Stimulated activated CD4-positive, alpha-beta T cell treated with anti-CD3 and anti-CD28 coated beads, Interleukin-1b, Interleukin-23, amount 100 ng/mL, for 24 hours (primary cell): Measurements from ENCODE around the gene SLC19A1.
"Not testable (repeated sequence)": the region's sequence is repeated elsewhere in the genome, so short reads cannot be mapped to it uniquely, and the experiment has no call there.

Experiments used
- DNase-seq, 4 experiments: peaks; one replicate each; pipeline ENCODE4 v3.0.0-alpha.2; 2020; ENCODE audit warnings: low read depth in 4 of 4, low spot score in 1 of 4

Gene SLC19A1

DNA sequence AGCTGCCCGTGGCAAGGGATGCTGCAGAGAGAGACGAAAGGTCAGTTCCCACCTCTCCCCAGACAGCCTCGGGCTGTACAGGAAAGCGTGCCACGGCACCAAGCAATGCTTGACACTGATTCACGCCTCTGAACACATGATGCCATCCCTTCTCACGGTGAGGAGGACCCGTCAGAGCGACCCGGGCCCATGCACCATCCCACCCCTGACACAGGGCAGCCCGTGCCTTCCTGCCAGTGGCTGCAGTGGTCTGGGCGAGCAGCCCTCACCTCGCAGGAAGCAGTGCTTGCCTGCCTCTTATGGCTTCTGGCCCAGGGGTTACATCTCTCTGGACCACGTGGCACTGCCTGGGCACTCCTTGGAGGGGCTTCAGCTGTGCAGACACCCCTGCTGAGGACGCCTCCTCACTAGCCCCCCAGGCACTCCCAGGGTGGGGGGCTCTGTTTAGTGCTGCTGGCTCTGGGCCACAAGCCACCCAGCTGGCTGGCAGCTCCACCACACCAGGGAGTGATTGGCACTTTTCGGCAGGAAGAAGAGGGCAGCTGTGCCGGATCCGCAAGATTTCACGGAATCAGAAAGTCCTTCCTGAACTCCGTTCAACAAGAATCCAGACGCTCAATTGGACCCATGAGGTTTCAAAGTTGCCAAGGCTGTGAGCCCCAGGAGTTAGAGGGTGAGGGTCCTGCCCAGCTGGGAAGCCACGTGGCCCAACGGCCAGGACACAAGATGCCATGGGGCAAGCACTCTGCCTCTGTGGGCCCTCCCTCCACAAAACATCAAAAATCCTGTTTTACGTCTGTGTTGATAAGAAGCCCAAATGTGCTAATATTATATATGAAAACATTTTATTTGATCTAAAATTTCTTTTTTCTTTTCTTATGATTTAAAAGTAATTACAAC is 34.8 kb upstream of the SLC19A1 start:
- no peak for DNase-seq

DNA sequence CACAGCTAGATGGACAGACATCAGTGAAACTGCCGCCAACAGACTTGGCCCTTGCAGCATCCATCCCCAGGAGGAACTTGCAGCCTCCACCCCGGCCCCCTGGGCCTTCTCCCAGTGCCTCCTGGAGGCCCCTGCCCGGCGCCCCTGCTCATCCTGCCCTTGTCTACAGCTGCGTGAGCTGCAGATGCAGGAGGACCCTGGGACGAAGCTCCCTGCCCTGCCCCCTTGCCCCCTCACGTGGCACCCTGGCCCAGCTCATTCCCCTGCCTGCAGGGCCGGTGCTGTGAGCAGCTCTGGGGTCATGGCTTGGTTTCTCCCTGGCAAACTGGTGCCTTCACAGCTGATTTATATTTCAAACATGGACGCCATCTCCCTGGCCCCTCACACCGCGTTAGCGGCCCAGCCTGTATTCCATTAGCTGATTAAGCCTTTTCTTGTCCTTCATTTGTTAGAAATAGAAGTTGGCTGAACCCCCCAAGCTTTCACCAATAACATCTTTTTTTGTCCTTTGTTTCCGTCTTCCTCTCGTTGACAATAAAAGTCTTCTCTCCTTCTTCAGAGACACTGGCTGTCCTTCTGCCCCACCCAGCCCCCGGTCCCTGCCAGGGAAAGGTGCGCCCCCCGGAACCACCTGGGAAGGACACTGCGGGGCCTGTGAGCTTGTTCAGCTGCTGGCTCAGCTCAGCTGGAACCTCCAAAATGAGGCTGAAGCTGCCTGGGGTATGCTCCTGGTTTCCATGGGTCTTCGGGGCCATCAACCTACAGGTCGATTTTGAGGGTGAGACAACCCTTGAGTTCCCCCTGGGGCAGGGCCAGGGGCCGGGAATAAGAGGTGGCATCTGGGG is 34.0 kb upstream of the SLC19A1 start:
- DNase-seq = no peak

DNA sequence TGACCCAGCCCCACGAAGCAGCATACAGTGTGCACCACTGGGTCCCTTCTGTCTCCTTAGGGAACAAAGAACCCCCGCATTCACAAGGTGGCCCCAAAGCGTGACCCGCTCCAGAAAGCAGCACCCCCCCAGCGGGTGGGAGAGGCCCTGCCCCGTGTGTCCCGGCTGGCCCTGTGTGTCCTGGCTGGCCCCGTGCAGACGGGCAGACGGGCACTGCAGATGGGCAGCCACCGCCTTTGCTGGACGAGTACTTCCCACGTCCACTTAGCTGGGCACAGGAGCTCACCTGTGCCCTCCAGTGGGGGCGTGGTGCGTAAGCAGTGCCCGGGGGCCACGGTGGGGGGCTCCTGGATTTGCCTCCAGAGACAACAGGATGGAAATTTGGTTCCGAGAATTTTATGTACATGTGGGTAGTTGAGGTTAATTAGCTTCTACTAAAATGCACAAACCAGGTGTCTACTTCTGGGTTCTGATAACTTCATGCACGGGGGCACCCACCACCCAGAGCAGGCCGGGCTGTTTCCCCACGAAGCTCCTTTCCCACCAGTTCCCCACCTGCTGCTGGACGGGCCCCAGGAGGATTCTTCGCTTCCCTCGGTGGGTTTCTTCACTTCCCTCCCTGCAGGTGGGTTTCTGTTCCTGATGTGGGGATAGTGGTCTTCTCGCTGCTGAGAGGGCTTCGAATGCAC is 33.2 kb upstream of the SLC19A1 start:
- no peak for DNase-seq

DNA sequence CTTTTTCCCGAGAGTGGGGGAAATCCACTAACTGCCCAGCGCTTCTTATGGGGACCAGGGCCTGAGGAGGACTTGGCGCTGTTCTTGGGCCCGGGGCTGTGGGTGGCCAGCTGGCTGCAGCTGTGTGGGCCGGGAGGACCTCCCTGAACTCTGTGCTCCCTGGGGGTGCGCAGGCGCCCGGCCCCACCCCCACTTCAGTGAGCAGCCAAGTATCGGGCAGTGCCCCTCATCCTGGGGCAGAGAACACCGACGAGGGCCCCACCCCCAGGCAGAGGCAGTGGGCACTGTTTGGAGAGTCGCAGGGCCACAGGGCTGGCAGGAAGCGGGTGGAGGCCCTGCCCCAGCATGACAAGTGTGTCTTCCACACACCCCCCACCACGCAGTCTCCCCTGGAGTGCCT is 32.5 kb upstream of the SLC19A1 start:
- DNase-seq = no peak

DNA sequence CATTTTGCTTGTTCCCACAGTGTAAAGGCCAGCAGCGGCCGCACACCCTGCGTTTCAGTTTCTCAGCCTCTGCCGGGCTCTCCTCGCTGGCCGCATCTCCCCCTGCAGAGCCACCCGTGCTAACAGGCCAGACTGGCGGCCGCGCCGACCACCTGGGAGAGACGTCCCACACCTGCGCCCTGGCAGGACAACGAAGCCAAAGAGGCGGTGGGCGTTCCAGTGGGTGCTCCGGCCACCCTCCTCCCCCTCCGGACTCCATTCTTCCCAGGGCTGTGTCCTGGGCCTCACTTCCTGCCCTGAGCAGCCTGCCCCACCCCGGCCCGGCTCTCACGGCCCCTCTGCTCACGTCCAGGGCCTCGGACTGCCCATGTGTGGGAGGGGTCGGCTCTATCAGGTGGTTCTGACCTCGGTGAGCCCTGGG is 31.9 kb upstream of the SLC19A1 start:
- DNase-seq = no peak

DNA sequence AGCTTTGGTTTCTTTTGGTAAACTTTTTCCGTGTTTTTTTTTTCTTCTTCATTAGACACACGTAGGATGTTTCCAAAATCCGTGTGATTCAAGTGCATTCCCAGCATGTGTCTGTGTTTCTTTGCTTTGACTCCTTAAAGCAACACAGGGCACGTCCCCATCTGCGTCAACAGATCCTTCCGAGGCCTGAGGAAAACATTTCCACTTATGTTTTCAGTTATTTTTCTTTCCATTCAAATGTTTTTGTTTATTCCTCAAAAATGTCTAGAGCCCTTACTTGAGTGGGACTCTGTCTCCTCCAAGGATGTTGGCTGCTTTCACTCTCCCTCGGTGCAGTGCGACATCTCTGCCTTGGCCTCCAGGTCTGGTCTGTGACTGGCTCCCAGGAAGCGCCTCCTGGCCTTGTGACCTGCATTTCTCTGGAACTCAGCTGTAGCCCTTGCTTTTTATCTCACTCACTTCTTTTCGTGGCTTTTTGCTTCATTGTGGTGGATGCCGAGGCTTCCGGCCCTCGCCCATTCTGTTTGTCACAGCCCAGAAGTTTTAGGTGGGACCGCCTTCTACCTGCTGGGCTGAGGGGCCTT is 31.3 kb upstream of the SLC19A1 start:
- DNase-seq = no peak

DNA sequence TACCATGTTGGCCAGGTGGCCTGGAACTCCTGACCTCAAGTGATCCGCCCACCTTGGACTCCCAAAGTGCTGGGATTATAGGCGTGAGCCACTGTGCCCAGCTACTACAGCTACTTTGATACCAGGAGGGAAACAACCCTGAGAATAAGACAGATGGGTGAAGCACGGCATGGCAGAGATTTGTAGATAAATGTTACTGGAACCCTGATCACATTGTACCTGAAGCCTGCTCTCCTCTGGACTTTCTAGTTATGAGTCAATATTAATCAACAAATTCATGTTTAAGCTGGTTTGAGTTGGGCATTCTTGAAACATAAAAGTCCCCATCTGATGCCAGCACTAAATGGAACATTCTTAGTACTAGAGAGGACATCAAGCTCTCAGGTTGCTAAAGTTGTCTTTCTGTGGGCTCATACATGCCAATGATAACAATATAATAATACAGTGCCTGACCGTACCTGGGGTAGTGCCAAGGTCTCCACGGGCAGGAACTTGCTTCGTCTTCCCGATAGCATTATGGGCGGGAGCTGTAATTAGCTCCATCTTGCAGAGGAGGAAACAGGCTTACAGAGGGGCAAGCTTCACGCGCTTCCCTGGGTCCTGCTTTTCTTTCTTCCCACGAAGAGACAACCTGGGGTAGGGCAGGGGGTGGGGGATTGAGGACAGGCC is 30.7 kb upstream of the SLC19A1 start:
- no peak for DNase-seq

DNA sequence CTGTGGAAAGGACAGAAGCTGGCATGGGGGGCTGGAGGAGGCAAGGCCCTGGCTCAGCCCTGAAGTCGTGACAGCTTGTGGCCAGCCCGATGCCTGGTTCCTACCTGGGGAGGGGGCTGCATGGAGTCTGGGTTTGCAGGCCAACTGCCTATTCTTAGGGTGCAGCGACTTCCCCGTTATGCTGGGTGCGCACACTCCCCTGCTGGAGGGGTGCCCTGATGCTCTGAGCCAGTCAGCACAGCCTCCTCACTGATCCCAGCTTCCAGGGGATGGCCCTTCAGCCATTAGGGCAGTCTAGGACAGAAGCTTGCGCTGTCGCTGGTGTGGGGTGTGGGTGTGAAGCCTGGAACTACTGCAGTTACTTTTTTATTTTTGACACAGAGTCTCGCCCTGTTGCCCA is 30.0 kb upstream of the SLC19A1 start:
- DNase-seq = no peak

DNA sequence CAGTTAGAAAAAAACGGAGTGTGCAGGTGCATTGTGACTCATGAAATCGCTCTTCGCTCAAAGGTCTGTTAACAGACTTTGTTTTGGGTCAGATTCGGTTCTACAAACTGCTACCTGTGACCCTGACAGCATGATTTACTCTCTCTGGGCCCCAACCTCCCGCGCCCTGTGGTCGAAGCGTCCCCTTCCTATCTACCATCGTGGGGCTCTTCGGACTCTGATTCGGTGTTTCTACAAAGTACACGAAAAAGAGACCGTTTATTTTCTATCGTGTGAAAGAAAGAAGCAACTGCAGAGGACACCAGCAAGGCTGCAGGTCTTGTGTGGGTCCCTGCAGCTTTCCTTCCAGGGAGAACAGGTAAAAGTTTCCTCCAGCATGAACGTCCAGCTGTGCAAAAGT is 29.4 kb upstream of the SLC19A1 start:
- no peak for DNase-seq

DNA sequence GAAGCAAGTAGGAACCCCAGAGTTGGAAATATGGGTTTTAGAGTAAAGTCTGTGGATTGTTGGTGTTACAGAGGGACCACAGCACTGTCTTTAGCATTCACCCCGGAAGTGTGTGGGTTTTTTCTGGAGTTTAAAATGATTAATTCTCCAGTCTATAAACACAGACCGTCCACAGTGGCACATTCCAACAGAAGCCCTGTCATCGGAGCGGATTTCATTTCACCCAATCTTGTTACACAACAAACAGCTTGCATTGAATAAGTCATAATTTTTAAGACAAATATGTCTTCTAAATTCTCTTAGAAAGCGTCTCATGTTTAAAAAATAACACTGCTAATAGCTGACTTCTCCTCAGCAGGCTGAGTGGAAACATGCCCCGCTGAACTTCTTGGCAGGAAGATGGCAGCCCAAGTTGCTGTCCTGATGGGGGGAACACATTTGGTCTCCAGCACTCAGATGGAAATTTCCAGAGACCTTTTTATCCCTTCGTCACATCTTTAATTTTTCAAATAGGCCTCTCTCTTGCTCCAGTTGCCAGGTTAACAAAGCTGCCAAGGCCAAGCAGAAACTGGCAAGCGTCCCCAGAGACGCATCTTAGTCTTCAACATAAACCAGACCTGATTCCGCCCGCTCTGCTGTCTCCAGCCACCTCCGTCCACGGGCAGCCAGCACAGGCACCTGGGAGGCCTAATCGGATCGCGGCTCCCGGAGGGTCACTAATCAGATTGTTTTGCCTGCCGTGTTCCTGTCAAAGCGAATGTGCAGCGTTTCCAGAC is 28.8 kb upstream of the SLC19A1 start:
- no peak for DNase-seq

DNA sequence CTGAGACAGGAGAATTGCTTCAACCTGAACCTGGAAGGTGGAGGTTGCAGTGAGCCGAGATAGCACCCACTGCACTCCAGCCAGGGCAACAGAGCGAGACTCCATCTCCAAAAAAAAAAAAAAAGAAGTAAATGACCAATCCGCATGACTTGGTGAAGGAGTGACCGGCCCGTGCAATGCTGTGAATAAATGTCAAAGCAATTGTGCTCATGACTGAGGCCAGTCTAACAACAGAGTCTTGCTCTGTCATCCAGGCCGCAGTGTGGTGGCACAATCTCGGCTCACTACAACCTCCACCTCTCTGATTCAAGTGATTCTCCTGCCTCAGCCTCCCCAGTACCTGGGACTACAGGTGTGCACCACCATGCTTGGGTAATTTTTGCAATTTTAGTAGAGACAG is 27.8 kb upstream of the SLC19A1 start:
- DNase-seq = no peak

DNA sequence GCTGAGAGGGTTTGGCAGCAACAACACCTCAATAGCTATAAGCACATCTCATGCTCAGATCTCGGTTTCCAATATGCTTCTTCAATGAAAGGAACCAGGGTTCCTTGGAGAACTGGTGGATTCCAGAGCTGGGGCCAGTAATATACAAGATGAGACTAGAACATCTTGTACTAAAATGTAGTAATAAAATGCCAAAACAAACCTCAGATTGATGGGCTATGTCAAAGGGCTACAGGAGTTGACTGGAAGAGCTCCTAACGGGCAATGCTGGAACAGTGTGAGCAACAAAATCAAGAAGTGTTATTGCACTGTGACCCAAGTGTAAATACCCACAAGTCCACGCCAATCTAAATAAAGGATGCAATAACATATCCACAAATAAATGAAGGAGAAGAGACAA is 26.1 kb upstream of the SLC19A1 start:
- DNase-seq = no peak

DNA sequence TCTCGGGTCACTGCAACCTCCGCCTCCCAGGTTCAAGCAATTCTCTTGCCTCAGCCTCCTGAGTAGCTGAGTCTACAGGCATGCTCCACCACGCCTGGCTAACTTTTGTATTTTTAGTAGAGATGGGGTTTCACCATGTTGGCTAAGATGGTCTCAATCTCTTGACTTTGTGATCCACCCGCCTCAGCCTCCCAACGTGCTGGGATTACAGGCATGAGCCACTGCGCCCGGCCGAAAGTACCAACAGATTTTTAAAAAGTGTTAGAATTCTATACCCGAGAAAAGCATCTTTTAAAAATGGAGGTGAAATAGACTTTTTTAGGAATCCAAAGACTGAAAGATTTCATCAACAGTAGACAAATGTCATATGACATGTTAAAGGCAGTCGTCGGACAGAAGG is 21.9 kb upstream of the SLC19A1 start:
- DNase-seq = not testable (repeated sequence)

DNA sequence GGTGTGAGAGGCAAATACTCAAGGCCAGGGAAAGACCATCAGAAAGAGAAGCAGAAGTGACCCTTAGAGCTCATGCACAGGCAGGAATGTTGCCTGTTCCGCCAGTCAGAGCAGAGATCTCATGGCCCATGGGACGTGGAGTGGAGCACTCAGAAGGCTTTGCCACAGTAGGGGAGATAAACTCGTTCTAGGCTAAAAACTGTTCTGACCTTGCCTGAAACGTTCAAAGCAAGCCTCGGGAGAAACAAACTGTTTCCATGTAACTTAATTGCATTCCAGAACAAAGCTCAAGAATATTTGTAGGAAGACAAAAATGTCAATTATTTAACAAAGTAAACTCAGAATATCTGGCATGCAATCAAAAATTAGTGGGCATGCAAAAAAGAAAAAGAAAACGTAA is 20.7 kb upstream of the SLC19A1 start:
- DNase-seq = no peak

DNA sequence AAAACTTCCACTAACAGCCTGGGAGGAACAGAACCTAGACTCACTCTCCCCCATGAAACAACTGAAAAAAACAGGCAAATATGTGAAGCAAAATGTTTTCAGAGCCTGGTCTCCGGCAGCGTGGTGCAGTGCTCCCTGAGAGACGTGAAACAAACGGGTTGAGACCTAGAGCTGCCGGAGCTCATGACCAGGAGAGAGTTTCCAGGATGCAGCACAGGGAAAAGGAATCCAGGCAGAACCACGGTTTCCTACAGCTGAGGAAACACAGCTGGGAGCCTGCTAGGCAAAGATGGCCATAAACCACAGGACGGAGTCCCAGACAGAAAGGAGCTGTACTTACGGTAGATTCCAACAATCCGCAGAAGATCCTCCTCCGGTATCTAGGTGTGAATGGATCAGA is 20.2 kb upstream of the SLC19A1 start:
- no peak for DNase-seq

DNA sequence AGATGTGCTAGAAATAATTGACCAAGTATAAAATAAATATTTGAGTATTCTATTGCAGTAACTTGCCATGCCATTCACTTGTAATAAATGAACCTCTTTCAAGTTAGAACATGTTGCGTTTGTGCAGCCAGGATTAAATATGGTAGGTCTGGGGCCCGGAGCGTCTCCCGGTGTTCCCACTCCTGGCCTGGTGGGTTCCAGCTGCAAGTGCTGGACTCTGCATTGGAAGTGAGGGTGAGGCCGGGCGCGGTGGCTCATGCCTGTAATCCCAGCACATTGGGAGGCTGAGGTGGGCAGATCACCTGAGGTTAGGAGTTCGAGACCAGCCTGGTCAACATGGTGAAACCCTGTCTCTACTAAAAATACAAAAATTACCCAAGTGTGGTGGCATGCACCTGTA is 19.0 kb upstream of the SLC19A1 start:
- not testable (repeated sequence) for DNase-seq

DNA sequence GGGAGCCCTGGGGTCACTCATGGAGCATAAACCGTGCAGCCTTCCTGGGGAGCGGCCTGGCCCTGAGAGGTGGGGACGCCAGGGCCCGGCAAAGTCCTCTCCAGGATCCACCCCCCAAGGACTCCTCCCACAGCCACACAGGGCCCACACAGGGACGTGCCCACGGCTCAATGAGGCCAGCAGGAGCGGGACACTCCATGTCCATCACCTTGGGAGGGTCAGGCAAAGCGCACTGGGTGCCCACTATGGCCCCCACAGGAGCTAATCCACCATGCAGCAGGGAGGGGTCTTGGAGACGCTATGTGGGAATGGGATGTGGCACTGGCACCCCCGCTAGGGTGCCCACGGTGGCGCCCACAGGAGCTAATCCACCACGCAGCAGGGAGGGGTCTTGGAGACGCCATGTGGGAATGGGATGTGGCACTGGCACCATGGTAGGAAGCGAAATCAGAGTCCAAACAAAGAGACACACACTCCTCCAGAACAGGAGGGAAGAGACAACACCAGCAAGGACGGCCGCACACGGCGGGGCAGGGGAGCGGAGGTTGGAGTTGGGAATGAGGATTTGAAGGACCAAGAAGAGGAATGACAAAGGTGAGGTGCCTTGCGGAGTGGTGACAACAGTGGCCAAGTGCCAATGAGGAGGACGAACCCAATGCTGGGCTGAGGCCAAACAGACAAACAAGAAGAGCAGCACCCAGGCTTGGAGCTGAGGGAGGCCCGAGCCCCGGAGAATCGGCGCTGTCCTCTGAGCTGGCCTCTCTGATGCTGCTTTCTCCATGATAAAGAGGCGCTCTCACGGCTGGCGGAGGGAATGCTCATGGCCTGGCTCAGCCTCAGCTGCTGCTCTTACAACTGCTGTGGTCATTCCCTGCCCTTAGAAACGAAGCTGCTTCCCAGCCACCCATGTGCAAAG is 18.1 kb upstream of the SLC19A1 start:
- no peak for DNase-seq

DNA sequence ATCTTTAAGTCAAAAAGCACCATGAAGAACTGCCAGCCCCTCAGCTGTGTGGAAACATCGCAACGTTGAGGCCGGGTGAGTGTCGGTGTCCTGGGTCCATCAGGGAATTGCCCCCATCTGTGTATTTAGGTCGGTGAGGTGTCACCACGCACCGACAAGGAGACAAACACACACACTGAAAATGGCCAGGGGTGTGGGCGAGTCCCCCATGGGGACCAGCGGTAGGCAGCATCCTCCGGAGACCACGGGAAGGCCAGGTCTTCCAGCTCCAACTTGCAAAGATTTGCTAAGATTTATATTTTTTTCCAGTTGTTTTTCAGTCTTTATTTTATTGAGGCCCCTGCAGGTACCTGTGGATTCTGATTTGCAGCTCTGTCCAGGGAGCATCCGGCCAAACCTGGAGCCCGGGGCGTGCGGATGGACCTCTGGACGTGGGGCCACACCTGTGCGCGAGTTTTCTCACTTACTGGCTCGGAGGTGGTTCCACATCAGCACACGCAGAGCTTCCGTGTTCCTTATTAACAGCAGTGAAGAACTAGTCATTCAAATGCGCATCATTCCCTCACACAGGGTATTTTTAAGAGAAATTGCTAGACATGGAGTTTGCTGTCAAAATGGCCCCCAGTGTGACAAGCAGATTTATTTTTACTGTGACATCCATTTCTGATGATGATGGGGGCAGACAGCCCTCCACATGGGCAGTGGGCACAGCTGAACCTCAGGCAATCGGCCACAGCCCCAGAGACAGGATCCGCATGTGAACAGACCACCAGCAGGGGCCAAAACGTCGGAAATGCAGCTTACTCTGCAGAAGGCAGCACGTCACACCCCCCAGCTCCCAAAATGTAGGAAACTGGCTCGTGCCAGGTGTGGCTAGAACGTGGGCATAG is 17.2 kb upstream of the SLC19A1 start:
- DNase-seq = no peak
